Hepatocyte (in vitro differentiated cells): Measurements from ENCODE around the gene NRG3.

Source experiments
- EZH2 ChIP-seq: fragments of 200-600 bp; sonication (generic); IDR thresholded peaks from 2 replicates; pipeline ENCODE4 v1.6.1; 2016; ENCODE audit warnings: antibody characterized with exemption, mild to moderate bottlenecking, borderline replicate concordance
- EZH2phosphoT487 ChIP-seq: fragments of 200-600 bp; sonication (generic); IDR thresholded peaks from one replicate; pipeline ENCODE4 v1.6.1; 2018; ENCODE audit warnings: antibody characterized with exemption, mild to moderate bottlenecking, low read depth, moderate library complexity; ENCODE audit not compliant: unreplicated experiment, severe bottlenecking
- TF ChIP-seq, protein P1 (sequence below): fragments of 200-600 bp; sonication (generic); IDR thresholded peaks from 2 replicates; pipeline ENCODE4 v1.5.1; 2016; ENCODE audit warnings: antibody characterized with exemption, mild to moderate bottlenecking; ENCODE audit not compliant: poor library complexity

DNA sequence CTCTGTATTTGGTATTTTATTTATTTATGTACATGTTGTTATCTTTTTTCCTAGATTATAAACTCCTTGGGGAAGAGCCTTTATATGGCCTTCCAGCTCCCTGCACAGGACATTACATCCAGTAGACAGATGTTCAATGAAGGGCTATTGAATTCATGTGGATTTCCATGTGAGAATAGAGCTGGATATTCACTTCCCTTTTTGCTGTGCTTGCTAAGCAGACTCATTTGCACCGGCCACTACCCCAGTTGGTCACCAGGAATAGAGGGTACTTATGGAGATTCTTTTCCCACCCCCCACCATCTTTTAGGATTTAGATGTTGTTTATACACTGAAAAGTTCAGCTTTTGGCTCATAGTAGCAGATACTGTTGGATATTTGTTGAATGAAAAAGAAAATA, 374.1 kb downstream of the NRG3 start:
- TF ChIP-seq EZH2phosphoT487 (no peak), EZH2 (no peak)
- TF ChIP-seq, protein P1, sequence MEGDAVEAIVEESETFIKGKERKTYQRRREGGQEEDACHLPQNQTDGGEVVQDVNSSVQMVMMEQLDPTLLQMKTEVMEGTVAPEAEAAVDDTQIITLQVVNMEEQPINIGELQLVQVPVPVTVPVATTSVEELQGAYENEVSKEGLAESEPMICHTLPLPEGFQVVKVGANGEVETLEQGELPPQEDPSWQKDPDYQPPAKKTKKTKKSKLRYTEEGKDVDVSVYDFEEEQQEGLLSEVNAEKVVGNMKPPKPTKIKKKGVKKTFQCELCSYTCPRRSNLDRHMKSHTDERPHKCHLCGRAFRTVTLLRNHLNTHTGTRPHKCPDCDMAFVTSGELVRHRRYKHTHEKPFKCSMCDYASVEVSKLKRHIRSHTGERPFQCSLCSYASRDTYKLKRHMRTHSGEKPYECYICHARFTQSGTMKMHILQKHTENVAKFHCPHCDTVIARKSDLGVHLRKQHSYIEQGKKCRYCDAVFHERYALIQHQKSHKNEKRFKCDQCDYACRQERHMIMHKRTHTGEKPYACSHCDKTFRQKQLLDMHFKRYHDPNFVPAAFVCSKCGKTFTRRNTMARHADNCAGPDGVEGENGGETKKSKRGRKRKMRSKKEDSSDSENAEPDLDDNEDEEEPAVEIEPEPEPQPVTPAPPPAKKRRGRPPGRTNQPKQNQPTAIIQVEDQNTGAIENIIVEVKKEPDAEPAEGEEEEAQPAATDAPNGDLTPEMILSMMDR, result no peak
